GM12878 (cell line): ENCODE measurements around the gene SLAMF1.

Experiments used
- BCL3 ChIP-seq: IDR thresholded peaks from 2 replicates; pipeline ENCODE4 v1.6.1; 2011; ENCODE audit warnings: borderline replicate concordance, low read depth, mild to moderate bottlenecking, moderate library complexity, low read length; ENCODE audit not compliant: insufficient read depth, poor library complexity, severe bottlenecking
- CBX3 ChIP-seq: fragments of 200-600 bp; sonication (generic); IDR thresholded peaks from 2 replicates; pipeline ENCODE4 v1.6.1; 2016; ENCODE audit warnings: low read depth, borderline replicate concordance
- EZH2 ChIP-seq: IDR thresholded peaks from 2 replicates; pipeline ENCODE4 v1.6.1; 2012; ENCODE audit warnings: low read depth, mild to moderate bottlenecking, control low read depth, inconsistent platforms, low read length, borderline replicate concordance; ENCODE audit not compliant: control insufficient read depth
- MXI1 ChIP-seq: fragments of 150-350 bp; IDR thresholded peaks from 2 replicates; pipeline ENCODE4 v1.6.1; 2011; ENCODE audit warnings: low read depth, mild to moderate bottlenecking, inconsistent platforms, low read length, improper control_type of control experiment
- NRF1 ChIP-seq: conservative IDR thresholded peaks from 2 replicates; pipeline ENCODE4 v1.6.1; 2011; ENCODE audit warnings: mild to moderate bottlenecking, low read depth, low read length, improper control_type of control experiment
- POLR2AphosphoS5 ChIP-seq: IDR thresholded peaks from 2 replicates; pipeline ENCODE4 v1.6.1; 2011; ENCODE audit warnings: mild to moderate bottlenecking, low read length, inconsistent platforms
- SMC3 ChIP-seq: IDR thresholded peaks from 2 replicates; pipeline ENCODE4 v1.6.1; 2011; ENCODE audit warnings: low read length, improper control_type of control experiment, borderline replicate concordance
- SREBF1 ChIP-seq: IDR thresholded peaks from 2 replicates; pipeline ENCODE4 v1.6.1; 2012; ENCODE audit warnings: mild to moderate bottlenecking, low read length
- TAF1 ChIP-seq: IDR thresholded peaks from 2 replicates; pipeline ENCODE4 v1.6.1; 2011; ENCODE audit warnings: mild to moderate bottlenecking, low read depth, low read length, borderline replicate concordance
- TF ChIP-seq, protein P1 (sequence below), 3 experiments: IDR thresholded peaks in 2 of 3; conservative IDR thresholded peaks in 1 of 3; 2 replicates each; pipeline ENCODE4 v1.5.1; 2011; ENCODE audit warnings: low read depth in 3 of 3, low read length in 3 of 3, mild to moderate bottlenecking in 3 of 3, control low read depth in 2 of 3, moderate library complexity in 2 of 3, inconsistent platforms in 1 of 3, mixed read lengths in 1 of 3; ENCODE audit not compliant: control insufficient read depth in 2 of 3, insufficient read depth in 1 of 3; ENCODE audit errors: extremely low read depth in 1 of 3

- TF ChIP-seq MXI1 (no peak), NRF1 (no peak), SMC3 (no peak), POLR2AphosphoS5 (no peak), EZH2 (no peak), BCL3 (no peak), TAF1 (no peak), CBX3 (no peak), SREBF1 (no peak)
- TF ChIP-seq, protein P1, sequence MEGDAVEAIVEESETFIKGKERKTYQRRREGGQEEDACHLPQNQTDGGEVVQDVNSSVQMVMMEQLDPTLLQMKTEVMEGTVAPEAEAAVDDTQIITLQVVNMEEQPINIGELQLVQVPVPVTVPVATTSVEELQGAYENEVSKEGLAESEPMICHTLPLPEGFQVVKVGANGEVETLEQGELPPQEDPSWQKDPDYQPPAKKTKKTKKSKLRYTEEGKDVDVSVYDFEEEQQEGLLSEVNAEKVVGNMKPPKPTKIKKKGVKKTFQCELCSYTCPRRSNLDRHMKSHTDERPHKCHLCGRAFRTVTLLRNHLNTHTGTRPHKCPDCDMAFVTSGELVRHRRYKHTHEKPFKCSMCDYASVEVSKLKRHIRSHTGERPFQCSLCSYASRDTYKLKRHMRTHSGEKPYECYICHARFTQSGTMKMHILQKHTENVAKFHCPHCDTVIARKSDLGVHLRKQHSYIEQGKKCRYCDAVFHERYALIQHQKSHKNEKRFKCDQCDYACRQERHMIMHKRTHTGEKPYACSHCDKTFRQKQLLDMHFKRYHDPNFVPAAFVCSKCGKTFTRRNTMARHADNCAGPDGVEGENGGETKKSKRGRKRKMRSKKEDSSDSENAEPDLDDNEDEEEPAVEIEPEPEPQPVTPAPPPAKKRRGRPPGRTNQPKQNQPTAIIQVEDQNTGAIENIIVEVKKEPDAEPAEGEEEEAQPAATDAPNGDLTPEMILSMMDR (IDR thresholded peaks at IDR 0.05 in 2 of 3, conservative IDR thresholded peaks at IDR 0.05 in 1 of 3; ENCODE audit: control insufficient read depth in 2 of 3, extremely low read depth in 1 of 3, insufficient read depth in 1 of 3, low read depth in 3 of 3, low read length in 3 of 3) = no peak
These were observed 38.4 kb upstream of the SLAMF1 start for GRCh38 chr1:160685266-160685665.
